HepG2 (cell line): ENCODE measurements around the gene SLC6A9. TPM values are rescaled to one million over a fixed set of nuclear protein-coding genes. Genes with fewer than 3 reads are reported as not detected.

Experiments used
- AKNA ChIP-seq: sonication (generic); formaldehyde crosslinking; IDR thresholded peaks from 2 replicates; pipeline ENCODE4 v1.4.0; 2020; ENCODE audit warnings: missing genetic modification reagents, borderline replicate concordance
- ATF4 ChIP-seq, 2 experiments: fragments of 450-650 bp in 1 of 2; sonication (generic) in 1 of 2; formaldehyde crosslinking; IDR thresholded peaks; 2 replicates each; pipeline versions ENCODE4 v1.5.0 to v1.8.0; 2020 to 2022; ENCODE audit warnings: mild to moderate bottlenecking in 1 of 2, missing genetic modification reagents in 1 of 2
- CHD2 ChIP-seq: IDR thresholded peaks from 2 replicates; pipeline ENCODE4 v1.6.1; 2011; ENCODE audit warnings: low read depth, low read length, improper control_type of control experiment
- HCFC1 ChIP-seq: fragments of 150-350 bp; IDR thresholded peaks from 2 replicates; pipeline ENCODE4 v1.6.1; 2014; ENCODE audit warnings: low read depth, low read length
- HNRNPUL1 ChIP-seq: fragments of 200-400 bp; formaldehyde crosslinking; IDR thresholded peaks from 2 replicates; pipeline ENCODE4 v1.6.1; 2017; ENCODE audit warnings: low read depth, mild to moderate bottlenecking, low read length, moderate library complexity
- MIXL1 ChIP-seq: IDR thresholded peaks from 2 replicates; pipeline ENCODE4 v1.6.1; 2016
- SIN3A ChIP-seq: IDR thresholded peaks from 2 replicates; pipeline ENCODE4 v1.6.1; 2011; ENCODE audit warnings: low read depth, mild to moderate bottlenecking, control low read depth, low read length, borderline replicate concordance
- TCF12 ChIP-seq, 2 experiments: fragments of 450-650 bp in 1 of 2; sonication (generic) in 1 of 2; formaldehyde crosslinking in 1 of 2; IDR thresholded peaks; 2 replicates each; pipeline versions ENCODE4 v1.6.1 to v1.8.0; 2017 to 2022; ENCODE audit warnings: antibody characterized with exemption in 1 of 2, mild to moderate bottlenecking in 1 of 2, missing genetic modification reagents in 1 of 2, moderate library complexity in 1 of 2
- TOE1 ChIP-seq: sonication (generic); formaldehyde crosslinking; IDR thresholded peaks from 2 replicates; pipeline ENCODE4 v1.4.0; 2020; ENCODE audit warnings: mild to moderate bottlenecking, missing genetic modification reagents
- ZBTB7B ChIP-seq: sonication (generic); formaldehyde crosslinking; IDR thresholded peaks from 2 replicates; pipeline ENCODE4 v1.4.0; 2020; ENCODE audit warnings: missing genetic modification reagents
- ZFP91 ChIP-seq: sonication (generic); formaldehyde crosslinking; IDR thresholded peaks from 2 replicates; pipeline ENCODE4 v1.9.0; 2022; ENCODE audit warnings: missing genetic modification reagents, mild to moderate bottlenecking, borderline replicate concordance
- ZNF296 ChIP-seq: sonication (generic); formaldehyde crosslinking; conservative IDR thresholded peaks from 2 replicates; pipeline ENCODE4 v1.5.0; 2020; ENCODE audit warnings: mild to moderate bottlenecking, missing genetic modification reagents
- ZNF749 ChIP-seq: sonication (generic); formaldehyde crosslinking; IDR thresholded peaks from 2 replicates; pipeline ENCODE4 v1.8.0; 2022; ENCODE audit warnings: mild to moderate bottlenecking, missing genetic modification reagents, moderate library complexity, borderline replicate concordance
- ZNF891 ChIP-seq: sonication (generic); formaldehyde crosslinking; IDR thresholded peaks from 2 replicates; pipeline ENCODE4 v1.5.0; 2020; ENCODE audit warnings: mild to moderate bottlenecking, missing genetic modification reagents
- polyA plus RNA-seq, 8 experiments: library from polyadenylated mRNA; depleted of rRNA in 3 of 8; stranded (reverse) in 7 of 8; unstranded in 1 of 8; fragments of >200 nt; fragmentation: Illumina TruSeq in 4 of 8; extraction: Trizol in 4 of 8; gene quantifications; 2 replicates each; pipeline versions ENCODE4 v1.2.1 to v1.2.3, GENCODE V29; 2011 to 2016; ENCODE audit warnings: low read depth in 4 of 8, missing spikeins in 1 of 8, mixed read lengths in 1 of 8; ENCODE audit not compliant: insufficient read depth in 1 of 8
- total RNA-seq, 5 experiments: library from RNA; depleted of rRNA; stranded (reverse); fragments of >200 nt; fragmentation: Illumina TruSeq; extraction: Trizol; gene quantifications; 2 replicates each; pipeline ENCODE4 v1.2.3, GENCODE V29; 2016; ENCODE audit warnings: low read depth in 1 of 5
- TF ChIP-seq, protein P1 (sequence below): sonication (generic); formaldehyde crosslinking; IDR thresholded peaks from 2 replicates; pipeline ENCODE4 v1.4.0; 2020; ENCODE audit warnings: mild to moderate bottlenecking, missing genetic modification reagents
- TF ChIP-seq, protein P2 (sequence below): sonication (generic); formaldehyde crosslinking; IDR thresholded peaks from 2 replicates; pipeline ENCODE4 v1.5.1; 2020; ENCODE audit warnings: missing genetic modification reagents, mild to moderate bottlenecking, borderline replicate concordance
- TF ChIP-seq, protein P3 (sequence below): sonication (generic); formaldehyde crosslinking; IDR thresholded peaks from 2 replicates; pipeline ENCODE4 v1.5.1; 2020; ENCODE audit warnings: missing genetic modification reagents, mild to moderate bottlenecking, borderline replicate concordance

SLC6A9 gene
- total and polyA plus RNA-seq, 2 of the 13 experiments (the other 11 are each of a cell fraction or from before 2014, with no cell fraction given) = 8.5 to 9.9 TPM

DNA sequence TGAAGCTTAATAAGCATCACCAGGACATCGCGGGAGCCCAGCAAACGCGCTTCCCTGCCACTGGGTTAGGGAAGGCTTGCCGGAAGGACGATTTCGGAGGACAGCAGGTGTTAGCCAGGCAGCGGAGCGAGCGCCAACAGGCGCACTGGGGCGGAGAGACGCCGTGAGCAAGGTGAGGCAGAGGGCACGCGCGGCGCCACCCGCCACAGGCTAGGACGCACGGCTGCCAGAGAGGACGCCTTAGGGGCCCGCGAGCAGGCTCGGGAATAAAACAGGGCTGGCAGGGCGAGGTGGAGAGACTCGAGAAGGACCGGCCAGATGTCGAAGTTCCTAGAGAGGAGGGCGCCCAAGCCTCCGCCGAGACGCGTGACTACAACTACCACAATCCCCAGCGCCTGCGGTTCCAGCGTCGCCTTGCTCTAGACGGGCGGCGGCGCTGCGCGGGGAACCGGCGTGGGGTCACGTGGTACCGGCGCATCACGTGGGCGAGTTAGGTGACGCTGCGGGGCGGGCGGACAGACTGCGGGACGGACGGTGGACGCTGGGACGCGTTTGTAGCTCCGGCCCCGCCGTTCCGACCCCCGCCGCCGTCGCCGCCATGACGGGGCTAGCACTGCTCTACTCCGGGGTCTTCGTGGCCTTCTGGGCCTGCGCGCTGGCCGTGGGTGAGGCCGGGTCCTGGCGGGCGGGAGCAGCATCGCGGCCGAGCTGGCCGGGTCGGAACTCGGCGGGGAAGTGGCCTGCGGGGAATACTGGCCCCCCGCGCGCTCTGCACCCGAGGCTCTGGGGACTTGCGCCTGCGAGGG, 56.6 kb downstream of the SLC6A9 start, which contains the start of gene ATP6V0B (continued):
- TF ChIP-seq, protein P1, sequence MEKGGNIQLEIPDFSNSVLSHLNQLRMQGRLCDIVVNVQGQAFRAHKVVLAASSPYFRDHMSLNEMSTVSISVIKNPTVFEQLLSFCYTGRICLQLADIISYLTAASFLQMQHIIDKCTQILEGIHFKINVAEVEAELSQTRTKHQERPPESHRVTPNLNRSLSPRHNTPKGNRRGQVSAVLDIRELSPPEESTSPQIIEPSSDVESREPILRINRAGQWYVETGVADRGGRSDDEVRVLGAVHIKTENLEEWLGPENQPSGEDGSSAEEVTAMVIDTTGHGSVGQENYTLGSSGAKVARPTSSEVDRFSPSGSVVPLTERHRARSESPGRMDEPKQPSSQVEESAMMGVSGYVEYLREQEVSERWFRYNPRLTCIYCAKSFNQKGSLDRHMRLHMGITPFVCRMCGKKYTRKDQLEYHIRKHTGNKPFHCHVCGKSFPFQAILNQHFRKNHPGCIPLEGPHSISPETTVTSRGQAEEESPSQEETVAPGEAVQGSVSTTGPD = no peak
- 0 out of 2 replicates have a peak, but pooled peaks have one; percentile 5 for TF ChIP-seq CHD2
- TF ChIP-seq, protein P2, sequence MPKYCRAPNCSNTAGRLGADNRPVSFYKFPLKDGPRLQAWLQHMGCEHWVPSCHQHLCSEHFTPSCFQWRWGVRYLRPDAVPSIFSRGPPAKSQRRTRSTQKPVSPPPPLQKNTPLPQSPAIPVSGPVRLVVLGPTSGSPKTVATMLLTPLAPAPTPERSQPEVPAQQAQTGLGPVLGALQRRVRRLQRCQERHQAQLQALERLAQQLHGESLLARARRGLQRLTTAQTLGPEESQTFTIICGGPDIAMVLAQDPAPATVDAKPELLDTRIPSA (CRISPR knock-in tag) = peak; percentile 85; the same call in 1 of the 2 replicates
- peak; percentile 89 for TF ChIP-seq ZFP91 (CRISPR knock-in tag)
- peak; percentile 74; the same call in 1 of the 2 replicates for TF ChIP-seq ZNF749 (CRISPR knock-in tag)
- TF ChIP-seq, protein P3, sequence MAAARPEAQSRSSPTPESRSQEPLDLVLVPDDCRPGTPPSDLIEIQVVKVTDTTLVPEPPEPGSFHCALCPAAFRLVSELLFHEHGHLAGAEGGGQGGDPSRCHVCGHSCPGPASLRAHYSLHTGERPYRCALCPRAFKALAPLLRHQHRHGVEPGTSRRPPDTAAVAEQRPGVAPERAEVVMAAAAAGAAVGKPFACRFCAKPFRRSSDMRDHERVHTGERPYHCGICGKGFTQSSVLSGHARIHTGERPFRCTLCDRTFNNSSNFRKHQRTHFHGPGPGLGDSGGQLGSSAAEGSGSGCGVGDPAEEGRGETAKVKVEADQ (CRISPR knock-in tag) = no peak
- no peak for TF ChIP-seq HNRNPUL1
- peak; percentile 94; the same call in 1 of the 2 replicates for TF ChIP-seq SIN3A
- peak; percentile 54 for TF ChIP-seq ZNF891 (CRISPR knock-in tag)
- TF ChIP-seq ZBTB7B (CRISPR knock-in tag) = no peak; the same call in 1 of the 2 replicates
- peak; percentile 90 for TF ChIP-seq HCFC1
- no peak for TF ChIP-seq AKNA (CRISPR knock-in tag)
- no peak for TF ChIP-seq TOE1 (CRISPR knock-in tag)
- no peak for TF ChIP-seq TCF12 (IDR thresholded peaks at IDR 0.05)
- no peak for TF ChIP-seq TCF12 (CRISPR knock-in tag; IDR thresholded peaks at IDR 0.05)
- no peak for TF ChIP-seq ZNF296 (CRISPR knock-in tag)
- TF ChIP-seq MIXL1 (CRISPR knock-in tag) = peak; percentile 49; the same call in 1 of the 2 replicates
- peak in 1 of 2 experiments; percentile 53; a peak in 2 of 4 replicates for TF ChIP-seq ATF4 (CRISPR knock-in tag; IDR thresholded peaks at IDR 0.05)
